Measurements from ENCODE around the gene FAP. TPM values are rescaled to one million over a fixed set of nuclear protein-coding genes. Genes with fewer than 3 reads are reported as not detected.

The FAP gene
- total and polyA plus RNA-seq, 2 of the 4 experiments (the other 2 are of a cell fraction): 71.0 to 95.0 TPM

DNA sequence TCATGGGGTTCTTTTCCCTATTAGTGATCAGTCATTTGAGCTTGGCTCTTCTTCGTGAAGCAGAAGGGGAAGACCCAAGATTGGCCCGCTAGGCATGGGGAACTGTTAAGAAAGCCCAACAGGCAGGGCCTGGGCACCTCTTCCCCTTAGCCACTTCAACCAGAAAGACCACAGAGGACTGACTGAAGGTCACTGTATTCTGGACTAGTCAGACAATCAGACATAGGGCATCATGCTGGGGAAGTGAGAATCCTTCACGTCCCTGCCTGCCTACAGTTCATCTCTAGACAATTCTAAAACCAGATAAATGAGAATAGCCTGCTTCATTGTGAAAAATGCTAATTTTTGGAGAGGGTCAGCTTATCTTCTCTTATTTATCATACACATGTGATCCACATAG lies 28.1 kb downstream of the FAP start:
- Histone ChIP-seq H3K4ac (ENCODE audit: low read depth, low read length) (no peak overlapping the region), H3K56ac (ENCODE audit: extremely low read depth, insufficient read depth, low read length) (no peak overlapping the region), H3K9me1 (ENCODE audit: insufficient read depth, low read length) (no peaks in the 10 kb centered on the region), H4K20me1 (ENCODE audit: insufficient read depth, low read length) (no peaks in the 10 kb centered on the region), H3K14ac (replicated peaks; ENCODE audit: low read depth, low read length) (no peak overlapping the region), H2BK15ac (ENCODE audit: low read depth, low read length) (no peak overlapping the region), H4K91ac (ENCODE audit: insufficient read depth, low read depth, low read length) (no peak overlapping the region), H3K4me3 (ENCODE audit: insufficient read depth, low read depth, low read length) (no peak overlapping the region), H2AFZ (replicated peaks; ENCODE audit: low read length, poor library complexity) (no peak overlapping the region), H3K4me1 (ENCODE audit: control insufficient read depth, insufficient read depth, low read length) (peaks cover 4% of the 10 kb centered on the region; the same call in 1 of the 2 replicates), H2BK20ac (ENCODE audit: low read depth, low read length) (no peak overlapping the region), H3K23ac (ENCODE audit: low read depth, low read length) (no peak overlapping the region), H4K8ac (ENCODE audit: low read depth in 2 of 2, low read length in 2 of 2) (no peak overlapping the region), H3K79me1 (ENCODE audit: low read depth in 1 of 2, low read length in 2 of 2) (peaks cover 0 to 7% of the 10 kb centered on the region in 2 experiments; a peak in 3 of 4 replicates), H2AK5ac (ENCODE audit: low read depth, low read length) (no peak overlapping the region), H3K27ac (ENCODE audit: insufficient read depth, low read length) (no peak overlapping the region), H3K9me3 (ENCODE audit: control insufficient read depth, insufficient read depth, low read length) (no peaks in the 10 kb centered on the region), H2AK9ac (replicated peaks; ENCODE audit: low read depth, low read length, poor library complexity) (no peak overlapping the region), H3K4me2 (ENCODE audit: low read depth, low read length) (no peak overlapping the region), H3K27me3 (ENCODE audit: control insufficient read depth, insufficient read depth, low read length) (no peaks in the 10 kb centered on the region), H3K18ac (ENCODE audit: low read depth, low read length) (no peak overlapping the region), H3K9ac (ENCODE audit: low read depth, low read length) (no peak overlapping the region), H2BK5ac (ENCODE audit: low read depth, low read length, poor library complexity, severe bottlenecking) (no peak overlapping the region), H4K5ac (ENCODE audit: low read depth, low read length) (no peak overlapping the region), H2BK120ac (ENCODE audit: low read depth, low read length) (no peak overlapping the region), H3K36me3 (ENCODE audit: control insufficient read depth, insufficient read depth, low read length) (peaks cover 22% of the 10 kb centered on the region)
- POLR2A ChIA-PET (ENCODE audit: unreplicated experiment): no interaction called here
- TF ChIP-seq, protein P1, sequence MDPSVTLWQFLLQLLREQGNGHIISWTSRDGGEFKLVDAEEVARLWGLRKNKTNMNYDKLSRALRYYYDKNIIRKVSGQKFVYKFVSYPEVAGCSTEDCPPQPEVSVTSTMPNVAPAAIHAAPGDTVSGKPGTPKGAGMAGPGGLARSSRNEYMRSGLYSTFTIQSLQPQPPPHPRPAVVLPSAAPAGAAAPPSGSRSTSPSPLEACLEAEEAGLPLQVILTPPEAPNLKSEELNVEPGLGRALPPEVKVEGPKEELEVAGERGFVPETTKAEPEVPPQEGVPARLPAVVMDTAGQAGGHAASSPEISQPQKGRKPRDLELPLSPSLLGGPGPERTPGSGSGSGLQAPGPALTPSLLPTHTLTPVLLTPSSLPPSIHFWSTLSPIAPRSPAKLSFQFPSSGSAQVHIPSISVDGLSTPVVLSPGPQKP (IDR thresholded peaks at IDR 0.05; ENCODE audit: borderline replicate concordance, low read depth, low read length): no peak
- TF ChIP-seq, protein P2, sequence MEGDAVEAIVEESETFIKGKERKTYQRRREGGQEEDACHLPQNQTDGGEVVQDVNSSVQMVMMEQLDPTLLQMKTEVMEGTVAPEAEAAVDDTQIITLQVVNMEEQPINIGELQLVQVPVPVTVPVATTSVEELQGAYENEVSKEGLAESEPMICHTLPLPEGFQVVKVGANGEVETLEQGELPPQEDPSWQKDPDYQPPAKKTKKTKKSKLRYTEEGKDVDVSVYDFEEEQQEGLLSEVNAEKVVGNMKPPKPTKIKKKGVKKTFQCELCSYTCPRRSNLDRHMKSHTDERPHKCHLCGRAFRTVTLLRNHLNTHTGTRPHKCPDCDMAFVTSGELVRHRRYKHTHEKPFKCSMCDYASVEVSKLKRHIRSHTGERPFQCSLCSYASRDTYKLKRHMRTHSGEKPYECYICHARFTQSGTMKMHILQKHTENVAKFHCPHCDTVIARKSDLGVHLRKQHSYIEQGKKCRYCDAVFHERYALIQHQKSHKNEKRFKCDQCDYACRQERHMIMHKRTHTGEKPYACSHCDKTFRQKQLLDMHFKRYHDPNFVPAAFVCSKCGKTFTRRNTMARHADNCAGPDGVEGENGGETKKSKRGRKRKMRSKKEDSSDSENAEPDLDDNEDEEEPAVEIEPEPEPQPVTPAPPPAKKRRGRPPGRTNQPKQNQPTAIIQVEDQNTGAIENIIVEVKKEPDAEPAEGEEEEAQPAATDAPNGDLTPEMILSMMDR (conservative IDR thresholded peaks at IDR 0.05; ENCODE audit: low read depth, low read length): no peak
- TF ChIP-seq NFE2L2 (IDR thresholded peaks at IDR 0.05; ENCODE audit: low read depth, low read length) (no peak), SMC3 (IDR thresholded peaks at IDR 0.05; ENCODE audit: low read depth, low read length) (no peak), POLR2A (IDR thresholded peaks at IDR 0.05; ENCODE audit: low read depth, low read length) (no peak), CHD1 (IDR thresholded peaks at IDR 0.05; ENCODE audit: low read depth, low read length) (no peak), RFX5 (IDR thresholded peaks at IDR 0.05; ENCODE audit: low read depth, low read length) (no peak), RCOR1 (IDR thresholded peaks at IDR 0.05; ENCODE audit: insufficient replicate concordance, low read length) (no peak), MAFK (IDR thresholded peaks at IDR 0.05; ENCODE audit: low read depth, low read length) (no peak), MXI1 (IDR thresholded peaks at IDR 0.05; ENCODE audit: borderline replicate concordance, low read depth, low read length) (no peak), RAD21 (IDR thresholded peaks at IDR 0.05; ENCODE audit: low read length) (no peak), FOS (IDR thresholded peaks at IDR 0.05; ENCODE audit: low read depth, low read length) (no peak), BHLHE40 (IDR thresholded peaks at IDR 0.05; ENCODE audit: low read depth, low read length) (no peak), MAZ (IDR thresholded peaks at IDR 0.05; ENCODE audit: borderline replicate concordance, low read depth, low read length) (no peak), CEBPB (IDR thresholded peaks at IDR 0.05; ENCODE audit: low read depth, low read length) (no peak)
- TF ChIP-seq, protein P3, sequence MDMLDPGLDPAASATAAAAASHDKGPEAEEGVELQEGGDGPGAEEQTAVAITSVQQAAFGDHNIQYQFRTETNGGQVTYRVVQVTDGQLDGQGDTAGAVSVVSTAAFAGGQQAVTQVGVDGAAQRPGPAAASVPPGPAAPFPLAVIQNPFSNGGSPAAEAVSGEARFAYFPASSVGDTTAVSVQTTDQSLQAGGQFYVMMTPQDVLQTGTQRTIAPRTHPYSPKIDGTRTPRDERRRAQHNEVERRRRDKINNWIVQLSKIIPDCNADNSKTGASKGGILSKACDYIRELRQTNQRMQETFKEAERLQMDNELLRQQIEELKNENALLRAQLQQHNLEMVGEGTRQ (IDR thresholded peaks at IDR 0.05; ENCODE audit: low read depth, low read length): no peak
- ATAC-seq (ENCODE audit: low read depth) (no peak), DNase-seq (no peak)
- WGBS, 2 experiments (ENCODE audit: extremely low coverage in 2 of 2, insufficient read length in 1 of 2): no CpG with 5 or more reads among the region's 3 CpGs
- intact Hi-C loops (cut with micrococcal nuclease): no loop called here
- dilution Hi-C loops (cut with HindIII; ENCODE audit: low sequenced_read_pairs, unreplicated experiment): no loop called here
- no TSS peak for BruUV-seq (replicated peaks)
- CTCF ChIA-PET: interaction anchor here (1.3 kb wide), 1 partner anchor 83 kb away, joined by 4 read pairs; no protein-coding TSS in a partner anchor
- in situ Hi-C loops (cut with MboI; ENCODE audit: low sequenced_read_pairs): loop anchor here (5.0 kb wide), 1 partner anchor 82 kb away; no protein-coding TSS in a partner anchor

Data from IMR-90 (cell line).